Caki2 (cell line): Measurements from ENCODE around the gene PTGES. TPM values are rescaled to one million over a fixed set of nuclear protein-coding genes. Genes with fewer than 3 reads are reported as not detected.

Experiments
- DNase-seq: peaks from one replicate; pipeline ENCODE4 v3.0.0-alpha.2; 2015; ENCODE audit warnings: low read depth
- in situ Hi-C: cut with HindIII; loops from 2 replicates; pipeline ENCODE4 v1.10.0; 2016; ENCODE audit warnings: low sequenced_read_pairs, low pct_unique_long_range_greater_than_20kb, mixed read lengths
- total RNA-seq: library from RNA; depleted of rRNA; stranded (reverse); fragments of >200 nt; shearing (Covaris generic); gene quantifications from 2 replicates; pipeline ENCODE4 v1.2.3, GENCODE V29; 2014; ENCODE audit warnings: low replicate concordance; rRNA removed

PTGES gene
- total RNA-seq, 1 experiment from 2014 or later: 54.4 TPM

- no peak for DNase-seq
- in situ Hi-C loops: no loop called here
Measured at GRCh38 chr9:129704807-129705206, 48.0 kb downstream of the PTGES start.

GRCh38 chr9:129703667-129704355 lies 49.0 kb downstream of the PTGES start:
- DNase-seq: no peak
- in situ Hi-C loops: no loop called here

GRCh38 chr9:129702589-129703520 lies 50.0 kb downstream of the PTGES start:
- peak; percentile 89 for DNase-seq
- in situ Hi-C loops: no loop called here

GRCh38 chr9:129701549-129701948 lies 51.3 kb downstream of the PTGES start:
- no peak for DNase-seq
- in situ Hi-C loops: no loop called here

- in situ Hi-C loops: no loop called here
- DNase-seq: no peak
Measured at GRCh38 chr9:129701054-129701453, 51.8 kb downstream of the PTGES start.

- no peak for DNase-seq
- in situ Hi-C loops: no loop called here
Measured at GRCh38 chr9:129698254-129698757, 54.5 kb downstream of the PTGES start.

- DNase-seq: no peak
- in situ Hi-C loops: no loop called here
Measured at GRCh38 chr9:129697656-129698253, 55.1 kb downstream of the PTGES start.

- DNase-seq: no peak
- in situ Hi-C loops: no loop called here
Measured at GRCh38 chr9:129696944-129697655, 55.7 kb downstream of the PTGES start.

GRCh38 chr9:129695870-129696269 lies 57.0 kb downstream of the PTGES start:
- DNase-seq: no peak
- in situ Hi-C loops: no loop called here

GRCh38 chr9:129694243-129694646 lies 58.6 kb downstream of the PTGES start:
- in situ Hi-C loops: no loop called here
- DNase-seq: no peak

- in situ Hi-C loops: no loop called here
- DNase-seq: no peak
Measured at GRCh38 chr9:129693741-129694140, 59.1 kb downstream of the PTGES start.

GRCh38 chr9:129692534-129692933 lies 60.3 kb downstream of the PTGES start:
- in situ Hi-C loops: no loop called here
- DNase-seq: no peak

Other genes with a start within 250 kb of the PTGES start
- gene C9orf50, start 131.9 kb downstream of the PTGES start, total RNA-seq: not detected in 2 replicates
- 67.2 and 70.5 TPM in 2 replicates for gene NTMT1, start 126.9 kb downstream of the PTGES start, total RNA-seq
- 23.1 and 34.4 TPM in 2 replicates for gene ASB6, start 110.9 kb downstream of the PTGES start, total RNA-seq
- 3.0 and 7.6 TPM in 2 replicates for gene PRRX2, start 87.4 kb downstream of the PTGES start, total RNA-seq
- 19.3 and 63.0 TPM in 2 replicates for gene TOR1B, start 50.1 kb upstream of the PTGES start, total RNA-seq
- 31.2 and 38.7 TPM in 2 replicates for gene TOR1A, start 71.1 kb upstream of the PTGES start, total RNA-seq
- 34.7 and 37.9 TPM in 2 replicates for gene C9orf78, start 82.2 kb upstream of the PTGES start, total RNA-seq
- gene USP20, start 82.4 kb upstream of the PTGES start, total RNA-seq: 13.5 and 26.4 TPM in 2 replicates